ENCODE results near the gene PEG3.

Gene PEG3

GRCh38 chr19:56806639-56807038, 33.9 kb downstream of the PEG3 start:
- H3K4me3 Mint-ChIP-seq: no peak overlapping the region
- H3K27me3 Mint-ChIP-seq (ENCODE audit: low read depth): no peaks in the 10 kb centered on the region
- no peaks in the 10 kb centered on the region for H3K36me3 Mint-ChIP-seq (ENCODE audit: low read depth)
- no peak overlapping the region for H3K27ac Mint-ChIP-seq
- H3K9me3 Mint-ChIP-seq: peaks cover 74% of the 10 kb centered on the region
- no peaks in the 10 kb centered on the region for H3K4me1 Mint-ChIP-seq (ENCODE audit: low read depth)
